Measurements from ENCODE around the gene HNRNPA2B1.
A peak's percentile ranks its signal among the peaks of the same experiment; 100 is the strongest.

HNRNPA2B1 gene

GRCh38 chr7:26200444-26201246, at the start of gene HNRNPA2B1:
TSS of gene HNRNPA2B1 (minus strand) at chr7:26200746. CDS start at chr7:26200577, 169 bp downstream.
- DNase-seq, result peak; percentile 98 to 99

GRCh38 chr7:26250239-26250638, 49.7 kb upstream of the HNRNPA2B1 start:
- no peak for DNase-seq

DNA sequence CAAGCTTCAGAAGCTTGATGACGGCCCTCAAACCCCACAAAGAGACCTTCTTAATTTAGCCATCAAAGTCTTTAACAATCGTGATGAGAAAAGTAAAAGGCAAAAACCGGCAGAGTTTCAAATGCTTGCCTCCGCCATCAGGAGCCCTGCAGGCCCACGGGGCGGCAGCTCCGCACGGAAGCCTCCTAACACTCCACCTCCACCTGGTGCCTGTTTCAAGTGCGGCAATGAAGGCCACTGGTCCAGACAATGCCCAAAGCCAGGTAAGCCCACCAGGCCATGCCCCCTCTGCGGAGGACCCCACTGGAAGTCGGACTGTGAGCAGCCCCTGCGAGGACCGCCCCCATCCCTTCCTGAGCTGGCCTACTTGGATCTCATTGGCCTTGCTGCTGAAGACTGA, 44.6 kb upstream of the HNRNPA2B1 start:
- DNase-seq, result no peak

DNA sequence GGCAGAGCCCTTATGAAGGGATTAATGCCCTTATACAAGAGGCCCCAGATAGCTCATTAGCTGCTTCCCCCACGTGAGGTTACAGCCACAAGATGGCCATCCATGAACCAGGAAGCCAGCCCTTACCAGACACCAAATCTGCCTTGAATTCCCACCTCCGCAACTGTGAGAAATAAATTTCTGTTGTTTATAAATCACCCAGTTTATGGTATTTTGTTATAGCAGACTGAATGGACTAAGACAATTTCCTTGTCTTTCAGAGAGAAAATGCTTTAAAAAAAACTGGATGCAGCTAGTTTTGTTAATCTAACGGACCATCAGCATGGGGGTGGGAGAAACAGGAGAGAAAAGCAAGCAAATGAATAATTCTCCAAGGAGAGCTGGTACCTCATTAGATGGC, 37.5 kb upstream of the HNRNPA2B1 start:
- no peak for DNase-seq

GRCh38 chr7:26237035-26237807, 36.7 kb upstream of the HNRNPA2B1 start:
- DNase-seq, result no peak

- no peak for DNase-seq
Observed at GRCh38 chr7:26233902-26234511, 33.5 kb upstream of the HNRNPA2B1 start.

GRCh38 chr7:26227987-26228386, 27.4 kb upstream of the HNRNPA2B1 start:
- DNase-seq, result no peak

DNA sequence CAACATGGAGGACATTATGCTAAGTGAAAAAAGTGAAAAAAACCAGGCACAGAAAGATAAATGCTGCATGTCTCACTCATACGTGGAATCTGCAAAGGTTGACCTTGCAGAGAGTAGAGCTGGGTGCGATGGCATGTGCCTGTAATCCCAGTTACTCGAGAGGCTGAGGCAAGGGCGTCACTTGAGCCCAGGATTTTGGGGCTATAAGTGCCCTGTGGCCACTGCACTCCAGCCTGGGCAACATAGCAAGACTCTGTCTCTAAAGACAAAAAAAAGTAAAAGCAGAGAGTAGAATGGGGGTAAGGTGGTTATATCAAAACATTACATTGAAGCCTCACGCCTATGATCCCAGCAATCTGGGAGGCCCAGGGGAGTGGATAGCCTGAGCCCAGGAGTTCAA, 23.8 kb upstream of the HNRNPA2B1 start:
- DNase-seq, result no peak

- DNase-seq, result no peak
Observed at GRCh38 chr7:26216049-26216448, 15.5 kb upstream of the HNRNPA2B1 start.

DNA sequence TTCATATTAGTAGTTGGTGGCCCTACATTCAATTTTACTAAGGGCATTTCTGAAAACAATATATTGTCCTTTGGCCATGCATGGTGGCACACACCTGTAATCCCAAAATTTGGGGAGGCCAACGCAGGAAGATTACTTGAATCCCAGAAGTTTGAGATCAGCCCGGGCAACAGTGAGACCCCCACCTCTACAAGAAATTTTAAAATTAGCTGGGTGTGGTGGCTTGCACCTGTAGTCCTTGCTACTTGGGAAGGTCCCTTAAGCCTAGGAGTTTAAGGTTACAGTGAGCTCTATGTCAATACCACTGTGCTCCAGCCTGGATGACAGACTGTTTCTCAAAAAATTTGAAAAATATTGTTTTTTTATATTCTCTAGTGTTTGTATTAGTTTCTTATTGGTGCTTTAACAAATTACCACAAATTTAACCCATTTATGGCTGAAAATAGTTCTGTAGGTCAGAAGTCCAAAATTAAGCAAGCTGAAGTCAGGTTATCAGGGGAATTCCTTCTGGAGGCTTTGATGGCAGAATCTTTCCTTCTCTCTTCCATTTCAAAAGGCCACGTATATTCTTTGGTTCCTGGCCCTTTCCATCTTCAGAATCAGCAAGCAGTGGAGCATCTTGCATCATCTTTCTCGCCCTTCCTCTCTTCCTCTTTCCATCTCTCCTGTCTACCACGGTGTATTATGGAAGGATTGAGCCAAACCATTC, 13.4 kb upstream of the HNRNPA2B1 start:
- no peak for DNase-seq

DNA sequence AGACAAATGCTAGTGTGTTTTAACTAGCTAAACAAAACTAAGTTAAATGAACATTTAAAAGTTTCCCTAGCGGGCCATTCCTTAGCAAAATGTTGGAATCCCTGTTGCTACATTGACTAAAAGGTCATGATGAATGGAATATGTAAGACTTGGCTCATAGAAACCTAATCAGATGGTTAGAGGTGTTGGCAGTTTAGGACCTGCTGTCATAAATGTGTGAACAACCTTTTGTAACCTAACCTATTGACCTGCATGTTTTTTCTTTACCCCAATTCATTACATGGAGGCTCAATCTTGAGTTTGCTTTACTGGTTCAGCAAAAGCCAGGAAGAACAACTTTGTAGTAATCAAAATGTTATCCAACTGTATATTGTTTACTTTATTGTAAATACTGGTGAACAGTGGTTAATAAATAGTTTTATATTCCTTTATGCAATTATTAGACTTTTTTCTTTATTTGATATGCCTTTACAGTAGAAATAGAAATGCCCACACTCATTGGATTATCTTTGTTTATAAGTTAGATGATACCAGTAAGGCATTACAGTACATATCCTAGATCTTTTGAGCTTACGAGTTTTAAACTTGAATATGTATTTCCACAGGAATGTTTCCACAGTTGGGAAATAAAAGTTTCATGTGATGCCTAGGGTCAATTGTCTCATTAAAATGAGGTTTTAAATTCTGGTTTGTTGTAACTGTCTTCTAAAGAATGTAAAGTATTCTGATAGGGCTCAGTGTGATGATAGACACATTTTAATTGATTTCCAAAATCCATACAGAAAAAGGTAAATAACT, 12.6 kb upstream of the HNRNPA2B1 start:
- DNase-seq, result no peak

GRCh38 chr7:26208040-26208439, 7.5 kb upstream of the HNRNPA2B1 start:
- DNase-seq, result no peak

DNA sequence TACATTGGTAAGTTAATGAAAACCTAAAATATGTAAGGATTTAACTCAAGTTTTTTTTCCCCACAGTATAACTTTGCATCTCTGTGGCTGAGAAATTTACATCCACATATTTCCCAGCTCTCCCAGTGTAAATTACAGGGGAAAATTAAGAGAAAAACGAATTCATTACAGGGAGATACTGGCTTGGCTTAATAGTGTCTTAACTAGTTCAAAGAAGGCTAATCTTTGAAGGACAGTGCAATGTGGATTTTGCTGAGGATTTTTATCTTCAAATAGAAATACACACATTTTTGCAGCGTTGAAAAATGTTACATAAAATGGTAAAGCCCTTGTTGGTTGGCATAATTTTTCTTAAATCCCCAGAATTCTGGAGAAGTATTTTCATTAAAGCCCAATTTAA, 2.5 kb upstream of the HNRNPA2B1 start:
- no peak for DNase-seq

GRCh38 chr7:26202019-26202990, 1.8 kb upstream of the HNRNPA2B1 start:
- DNase-seq, result peak; percentile 53 to 61

DNA sequence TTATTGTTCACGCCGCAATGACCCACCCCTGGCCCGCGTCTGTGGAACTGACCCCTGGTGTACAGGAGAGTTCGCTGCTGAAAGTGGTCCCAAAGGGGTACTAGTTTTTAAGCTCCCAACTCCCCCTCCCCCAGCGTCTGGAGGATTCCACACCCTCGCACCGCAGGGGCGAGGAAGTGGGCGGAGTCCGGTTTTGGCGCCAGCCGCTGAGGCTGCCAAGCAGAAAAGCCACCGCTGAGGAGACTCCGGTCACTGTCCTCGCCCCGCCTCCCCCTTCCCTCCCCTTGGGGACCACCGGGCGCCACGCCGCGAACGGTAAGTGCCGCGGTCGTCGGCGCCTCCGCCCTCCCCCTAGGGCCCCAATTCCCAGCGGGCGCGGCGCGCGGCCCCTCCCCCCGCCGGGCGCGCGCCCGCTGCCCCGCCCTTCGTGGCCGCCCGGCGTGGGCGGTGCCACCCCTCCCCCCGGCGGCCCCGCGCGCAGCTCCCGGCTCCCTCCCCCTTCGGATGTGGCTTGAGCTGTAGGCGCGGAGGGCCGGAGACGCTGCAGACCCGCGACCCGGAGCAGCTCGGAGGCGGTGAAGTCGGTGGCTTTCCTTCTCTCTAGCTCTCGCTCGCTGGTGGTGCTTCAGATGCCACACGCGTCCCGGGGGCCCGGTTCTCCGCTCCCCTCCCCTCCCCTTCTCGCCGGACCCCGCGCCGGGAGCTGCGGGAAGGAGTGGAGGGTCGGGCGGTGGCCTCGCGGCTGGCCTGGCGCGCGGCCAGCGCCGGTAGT, 887 bp upstream of the HNRNPA2B1 start, which contains the start of gene CBX3:
CBX3 (plus strand) TSS at position 499 of the 772 bp plus-strand sequence. CDS start 1,254 bp downstream, outside the sequence.
- peak; percentile 93 for DNase-seq

- DNase-seq, result peak; percentile 68 to 79
Observed at GRCh38 chr7:26200038-26200443, 505 bp downstream of the HNRNPA2B1 start.

DNA sequence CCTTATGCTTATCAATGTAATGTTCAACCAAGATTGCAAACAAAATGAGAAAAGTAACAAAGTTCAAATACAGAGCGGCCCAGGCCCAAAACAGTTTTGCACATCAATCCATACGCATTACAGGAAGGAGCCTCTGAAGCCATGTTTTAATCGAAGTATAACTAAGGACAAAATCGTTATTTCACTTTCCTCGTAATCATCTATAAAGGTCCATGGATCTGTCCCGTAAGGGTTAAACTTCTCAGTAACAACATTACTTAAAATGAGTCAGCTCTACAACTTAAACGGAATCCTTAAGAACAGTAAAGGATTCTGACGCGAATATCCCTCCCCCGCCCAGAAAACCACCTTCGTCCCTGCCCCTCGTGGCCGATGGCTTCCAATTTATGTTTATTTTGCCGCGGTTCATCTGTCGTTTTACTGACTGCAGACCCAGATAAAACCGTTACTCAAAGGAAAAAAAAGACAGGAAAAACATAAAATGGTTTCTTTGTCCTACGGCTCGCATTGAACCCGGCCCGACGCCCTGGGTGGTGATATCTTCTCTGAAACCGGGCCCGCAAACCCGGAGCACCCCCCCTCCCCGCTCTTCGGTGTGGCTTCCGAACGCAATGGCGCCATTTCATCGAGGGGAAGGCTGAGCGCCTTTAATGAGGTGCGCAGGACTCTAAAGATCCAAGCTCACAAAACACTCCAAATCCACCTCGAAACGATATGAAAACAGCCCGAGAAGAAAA, 1.1 kb downstream of the HNRNPA2B1 start:
- DNase-seq, result peak; percentile 70

DNA sequence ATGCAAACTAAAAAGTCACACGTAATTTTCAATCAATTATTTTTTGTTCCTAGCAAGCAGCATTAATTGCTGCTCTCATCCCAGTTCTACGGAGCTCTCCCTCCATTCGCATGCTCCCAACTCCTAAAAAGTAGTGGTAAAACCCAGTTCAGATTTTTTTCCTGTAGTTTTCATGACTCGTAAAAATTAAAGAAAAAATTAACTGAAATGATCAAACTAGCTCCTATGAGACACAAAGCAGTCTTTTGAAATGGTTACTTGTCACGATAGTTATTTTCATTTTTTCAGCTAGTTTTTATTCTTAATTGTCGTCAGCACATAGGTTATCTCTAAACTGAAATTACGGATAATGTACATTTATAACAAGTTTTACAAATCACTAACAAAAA, 1.8 kb downstream of the HNRNPA2B1 start:
- no peak for DNase-seq

- peak in 1 of 2 donors; percentile 73 for DNase-seq
Observed at GRCh38 chr7:26198133-26198780, 2.3 kb downstream of the HNRNPA2B1 start.

Measured in CD4-positive, alpha-beta T cell treated with Interleukin-4 for 1 hour (primary cell).